Activated CD4-positive, alpha-beta T cell treated with anti-CD3 and anti-CD28 coated beads, Interleukin-2, amount 50 U/mL, for 4 hours (primary cell): ENCODE results near the gene VCL.

Experiments used
- DNase-seq, 2 experiments: peaks; one replicate each; pipeline ENCODE4 v3.0.0-alpha.2; 2020

VCL gene

DNA sequence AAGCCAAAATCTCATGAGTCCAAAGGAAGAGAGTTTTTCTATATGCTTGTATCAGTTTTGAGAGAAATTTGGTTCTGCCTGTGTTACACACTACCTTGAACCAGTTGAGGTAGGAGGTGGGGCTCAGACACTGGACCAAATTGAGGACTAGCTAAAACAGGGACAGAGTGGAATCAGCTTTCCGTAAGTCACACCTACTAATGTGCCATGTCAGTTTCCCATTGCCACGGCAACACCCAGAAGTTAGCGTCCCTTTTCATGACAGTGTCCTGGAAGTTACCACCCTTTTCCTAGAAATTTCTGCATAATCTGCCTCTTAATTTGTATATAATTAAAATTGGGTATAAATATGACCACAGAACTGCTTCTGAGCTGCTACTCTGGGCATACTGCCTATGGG lies 162.1 kb downstream of the VCL start:
- no peak for DNase-seq

- DNase-seq = no peak
These were observed 165.6 kb downstream of the VCL start for GRCh38 chr10:74163319-74164068.

DNA sequence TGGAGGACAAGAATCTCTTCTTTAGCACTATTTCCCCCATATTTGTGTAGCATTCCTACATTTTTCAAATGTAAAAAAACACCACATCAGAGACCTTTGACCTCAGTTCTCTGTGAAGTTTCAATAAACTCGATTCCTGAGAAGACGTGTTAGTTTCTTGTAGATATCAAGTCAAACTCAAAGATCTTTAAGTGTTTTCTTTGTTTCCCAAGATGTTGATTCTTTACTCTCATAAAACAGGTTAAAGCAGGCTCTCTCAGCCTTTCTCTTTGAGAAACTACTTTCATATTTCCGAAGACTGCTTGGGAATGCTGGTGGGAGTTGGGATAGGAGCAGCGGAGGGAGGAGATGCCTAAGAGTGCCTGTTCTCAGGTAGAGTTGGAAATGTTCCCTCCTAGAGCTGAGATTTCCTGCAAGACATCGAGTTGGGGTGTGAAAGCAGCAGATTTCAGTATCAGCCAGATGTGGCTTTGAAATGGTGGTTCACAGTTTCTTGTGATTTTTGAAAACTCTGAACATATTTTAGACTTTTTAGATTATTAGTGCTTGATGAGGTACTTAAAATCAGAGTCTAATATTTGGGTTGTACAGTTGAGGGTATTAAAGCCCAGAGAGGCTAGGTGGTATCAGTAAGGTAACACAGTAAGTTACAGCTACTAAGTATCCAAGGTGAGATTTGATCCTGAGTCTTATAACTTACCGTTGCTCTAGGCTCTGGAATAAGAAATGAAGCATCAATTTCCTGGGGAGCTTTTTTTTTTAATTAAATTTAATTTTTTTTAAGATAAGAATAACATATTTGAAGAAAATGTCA lies 167.0 kb downstream of the VCL start:
- DNase-seq = no peak

GRCh38 chr10:74165530-74165901 lies 167.6 kb downstream of the VCL start:
- DNase-seq = no peak

DNA sequence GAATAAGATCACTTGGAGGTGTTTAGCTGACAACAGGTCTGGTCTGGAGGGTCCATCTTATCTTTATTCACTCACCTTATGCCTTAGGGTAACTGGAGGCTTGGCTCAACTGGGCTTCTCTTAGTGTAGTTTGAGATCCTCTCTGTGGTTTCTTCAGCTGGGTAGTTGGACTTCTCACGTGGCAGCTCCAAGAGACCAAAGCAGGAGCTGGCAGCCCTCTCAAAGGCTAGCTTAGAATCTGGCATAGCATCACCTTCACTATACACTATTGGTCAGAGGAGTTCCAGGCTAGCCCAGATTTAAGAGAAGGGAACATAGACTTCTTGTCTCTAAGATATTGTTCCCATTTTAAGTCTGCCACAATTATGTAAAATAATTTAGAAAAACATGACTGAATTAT lies 169.5 kb downstream of the VCL start:
- DNase-seq = no peak
